ENCODE measurements around the gene PLEKHG7. TPM values are rescaled to one million over a fixed set of nuclear protein-coding genes. Genes with fewer than 3 reads are reported as not detected.
"Not testable (repeated sequence)": the region's sequence is repeated elsewhere in the genome, so short reads cannot be mapped to it uniquely, and the experiment has no call there.

PLEKHG7 gene
- total and polyA plus RNA-seq, 10 donors: 0.62 to 8.8 (median 2.0) TPM

GRCh38 chr12:92785563-92785950 is 82.8 kb downstream of the PLEKHG7 start:
- H3K27me3 ChIP-seq (replicated peaks in 1 of 7): no peaks in the 10 kb centered on the region

GRCh38 chr12:92786045-92786444 is 83.3 kb downstream of the PLEKHG7 start:
- no peak for DNase-seq
- TF ChIP-seq POLR2A (IDR thresholded peaks at IDR 0.05) (no peak), POLR2AphosphoS5 (IDR thresholded peaks at IDR 0.05) (no peak)
- TF ChIP-seq, protein P1, sequence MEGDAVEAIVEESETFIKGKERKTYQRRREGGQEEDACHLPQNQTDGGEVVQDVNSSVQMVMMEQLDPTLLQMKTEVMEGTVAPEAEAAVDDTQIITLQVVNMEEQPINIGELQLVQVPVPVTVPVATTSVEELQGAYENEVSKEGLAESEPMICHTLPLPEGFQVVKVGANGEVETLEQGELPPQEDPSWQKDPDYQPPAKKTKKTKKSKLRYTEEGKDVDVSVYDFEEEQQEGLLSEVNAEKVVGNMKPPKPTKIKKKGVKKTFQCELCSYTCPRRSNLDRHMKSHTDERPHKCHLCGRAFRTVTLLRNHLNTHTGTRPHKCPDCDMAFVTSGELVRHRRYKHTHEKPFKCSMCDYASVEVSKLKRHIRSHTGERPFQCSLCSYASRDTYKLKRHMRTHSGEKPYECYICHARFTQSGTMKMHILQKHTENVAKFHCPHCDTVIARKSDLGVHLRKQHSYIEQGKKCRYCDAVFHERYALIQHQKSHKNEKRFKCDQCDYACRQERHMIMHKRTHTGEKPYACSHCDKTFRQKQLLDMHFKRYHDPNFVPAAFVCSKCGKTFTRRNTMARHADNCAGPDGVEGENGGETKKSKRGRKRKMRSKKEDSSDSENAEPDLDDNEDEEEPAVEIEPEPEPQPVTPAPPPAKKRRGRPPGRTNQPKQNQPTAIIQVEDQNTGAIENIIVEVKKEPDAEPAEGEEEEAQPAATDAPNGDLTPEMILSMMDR (IDR thresholded peaks at IDR 0.05 in 8 of 11, conservative IDR thresholded peaks at IDR 0.05 in 3 of 11): no peak
- intact Hi-C loops (cut with DNase I; ENCODE audit: low total_unique reads): loop anchor here (10.0 kb wide), 2 partner anchors 629 to 1319 kb away; no protein-coding TSS in a partner anchor
- peaks cover 0 to 10% (median 0%) of the 10 kb centered on the region in 6 donors for H3K4me1 ChIP-seq
- H3K27me3 ChIP-seq (replicated peaks in 1 of 7): no peaks in the 10 kb centered on the region
- no peak overlapping the region for H3K27ac ChIP-seq
- peaks cover 0 to 11% (median 4%) of the 10 kb centered on the region in 8 donors for H3K9me3 ChIP-seq
- no peak overlapping the region for H3K4me3 ChIP-seq
- H3K36me3 ChIP-seq: peaks cover 0 to 57% (median 10%) of the 10 kb centered on the region in 6 donors
- 85 to 97% (median 90%) methylated on average over 1 of the region's 1 CpG for WGBS, 5 donors

More at GRCh38 chr12:92785563-92785950, 82.8 kb downstream of the PLEKHG7 start:
- 91 to 100% (median 98%) methylated on average over 1 of the region's 1 CpG for WGBS, 5 donors
- H3K4me1 ChIP-seq: peaks cover 0 to 10% (median 0%) of the 10 kb centered on the region in 6 donors
- peaks cover 0 to 6% (median 0%) of the 10 kb centered on the region in 8 donors for H3K9me3 ChIP-seq
- no peak overlapping the region for H3K4me3 ChIP-seq
- peaks cover 0 to 59% (median 11%) of the 10 kb centered on the region in 6 donors for H3K36me3 ChIP-seq
- intact Hi-C loops (cut with DNase I; ENCODE audit: low total_unique reads): loop anchor here (10.0 kb wide), 2 partner anchors 629 to 1319 kb away; no protein-coding TSS in a partner anchor
- no peak overlapping the region for H3K27ac ChIP-seq
- DNase-seq: no peak
- TF ChIP-seq POLR2AphosphoS5 (IDR thresholded peaks at IDR 0.05) (no peak), POLR2A (IDR thresholded peaks at IDR 0.05) (no peak)
- TF ChIP-seq, protein P1 (IDR thresholded peaks at IDR 0.05 in 8 of 11, conservative IDR thresholded peaks at IDR 0.05 in 3 of 11): no peak

DNA sequence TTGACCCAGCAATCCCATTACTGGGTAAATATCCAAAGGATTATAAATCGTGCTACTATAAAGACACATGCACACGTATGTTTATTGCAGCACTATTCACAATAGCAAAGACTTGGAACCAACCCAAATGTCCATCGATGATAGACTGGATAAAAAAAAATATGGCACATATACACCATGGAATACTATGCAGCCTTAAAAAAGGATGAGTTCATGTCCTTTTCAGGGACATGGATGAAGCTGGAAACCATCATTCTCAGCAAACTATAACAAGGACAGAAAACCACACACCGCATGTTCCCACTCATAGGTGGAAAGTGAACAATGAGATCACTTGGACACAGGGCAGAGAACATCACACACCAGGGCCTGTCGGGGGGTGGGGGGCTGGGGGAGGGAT is 91.6 kb downstream of the PLEKHG7 start:
- H3K4me1 ChIP-seq; H3K27me3 ChIP-seq (replicated peaks in 1 of 7); H3K4me3 ChIP-seq; DNase-seq; intact Hi-C loops (cut with DNase I; ENCODE audit: low total_unique reads); H3K27ac ChIP-seq: not testable (repeated sequence)
- peaks cover 0 to 78% (median 15%) of the 10 kb centered on the region in 6 donors for H3K36me3 ChIP-seq
- WGBS, 5 donors: 91 to 97% (median 96%) methylated on average over 5 of the region's 5 CpGs
- H3K9me3 ChIP-seq: peaks cover 0 to 30% (median 17%) of the 10 kb centered on the region in 8 donors

DNA sequence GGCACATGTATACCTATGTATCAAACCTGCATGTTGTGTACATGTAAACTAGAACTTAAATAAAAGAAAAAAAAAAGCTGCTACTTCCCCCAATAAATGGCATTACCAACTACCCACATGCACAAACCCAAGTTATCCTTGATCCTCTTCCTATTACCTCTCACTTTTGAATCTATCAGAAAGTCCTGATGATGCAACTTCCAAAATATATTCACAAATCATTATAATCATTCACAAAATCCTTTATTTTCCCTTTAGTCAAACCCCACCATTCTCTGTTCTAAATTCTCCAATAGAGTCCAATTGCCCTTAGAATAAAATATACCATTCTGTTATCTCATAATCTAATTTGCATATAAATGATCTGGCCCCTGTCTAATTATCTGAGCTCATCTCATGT is 92.0 kb downstream of the PLEKHG7 start:
- no peak for DNase-seq
- intact Hi-C loops (cut with DNase I; ENCODE audit: low total_unique reads): no loop called here

More for the DNA sequence above, 92.0 kb downstream of the PLEKHG7 start:
- peaks cover 0 to 30% (median 17%) of the 10 kb centered on the region in 8 donors for H3K9me3 ChIP-seq
- no peak overlapping the region for H3K27ac ChIP-seq
- H3K4me3 ChIP-seq: no peak overlapping the region
- H3K27me3 ChIP-seq (replicated peaks in 1 of 7): no peaks in the 10 kb centered on the region
- peaks cover 0 to 78% (median 16%) of the 10 kb centered on the region in 6 donors for H3K36me3 ChIP-seq
- TF ChIP-seq POLR2A (IDR thresholded peaks at IDR 0.05) (no peak), POLR2AphosphoS5 (IDR thresholded peaks at IDR 0.05) (no peak)
- TF ChIP-seq, protein P1 (IDR thresholded peaks at IDR 0.05 in 8 of 11, conservative IDR thresholded peaks at IDR 0.05 in 3 of 11): no peak
- H3K4me1 ChIP-seq: no peaks in the 10 kb centered on the region

All from spleen (tissue), 11 donors.